NCI-H1092 treated with DMSO at 0.1 percent for 48 hours (cell line): ENCODE data around the gene RNF169.
"Not testable (repeated sequence)": the region's sequence is repeated elsewhere in the genome, so short reads cannot be mapped to it uniquely, and the experiment has no call there.

Source experiments
- DNase-seq: peaks from one replicate; lab custom pipeline; 2025; lab: John Stamatoyannopoulos, UW

The RNF169 gene

DNA sequence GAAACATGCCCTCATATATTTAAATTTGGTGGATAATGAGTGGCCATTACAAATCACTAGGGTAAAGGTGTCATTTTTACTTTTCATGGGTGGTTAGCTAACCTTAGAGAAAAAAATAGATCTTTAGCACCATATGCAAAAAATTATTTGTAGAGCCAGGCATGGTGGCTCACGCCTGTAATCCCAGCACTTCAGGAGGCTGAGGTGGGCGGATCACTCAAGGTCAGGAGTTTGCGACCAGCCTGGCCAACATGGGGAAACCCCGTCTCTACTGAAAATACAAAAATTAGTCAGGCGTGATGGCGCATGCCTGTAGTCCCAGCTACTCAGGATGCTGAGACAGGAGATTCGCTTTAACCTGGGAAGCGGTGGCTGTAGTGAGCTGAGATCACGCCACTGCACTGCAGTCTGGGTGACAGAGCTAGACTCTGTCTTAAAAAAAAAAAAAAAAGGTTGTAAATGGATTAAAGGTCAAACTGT, 19.6 kb downstream of the RNF169 start:
- not testable (repeated sequence) for DNase-seq

DNA sequence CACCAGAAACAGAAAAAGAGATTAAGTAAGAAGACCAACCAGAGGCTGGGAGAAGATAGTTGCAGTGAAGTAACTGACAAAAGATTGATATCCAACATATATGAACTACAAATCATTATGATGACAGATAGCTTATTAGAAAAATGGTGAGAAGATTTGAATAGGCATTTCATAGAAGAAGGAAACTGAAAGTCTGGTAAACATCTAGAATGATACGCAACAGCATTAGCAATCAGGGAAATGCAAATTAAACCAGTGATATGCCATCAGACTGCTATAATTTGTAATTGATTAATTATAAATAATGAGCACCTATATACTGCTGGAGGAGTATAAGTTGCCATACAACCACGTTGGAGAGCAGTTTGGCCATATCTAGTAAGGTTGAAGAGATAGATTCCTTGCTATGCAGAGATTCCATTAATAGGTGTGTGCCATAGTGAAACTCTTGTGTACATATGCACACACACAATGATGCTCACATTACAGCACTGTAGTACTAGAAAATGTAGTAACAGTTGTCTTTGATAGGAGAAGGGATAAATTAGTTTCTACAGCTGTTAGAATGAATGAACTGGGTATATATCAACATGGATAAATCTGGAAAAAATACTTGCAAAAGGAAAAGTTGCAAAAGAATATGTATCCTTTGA, 20.5 kb downstream of the RNF169 start:
- DNase-seq = no peak

DNA sequence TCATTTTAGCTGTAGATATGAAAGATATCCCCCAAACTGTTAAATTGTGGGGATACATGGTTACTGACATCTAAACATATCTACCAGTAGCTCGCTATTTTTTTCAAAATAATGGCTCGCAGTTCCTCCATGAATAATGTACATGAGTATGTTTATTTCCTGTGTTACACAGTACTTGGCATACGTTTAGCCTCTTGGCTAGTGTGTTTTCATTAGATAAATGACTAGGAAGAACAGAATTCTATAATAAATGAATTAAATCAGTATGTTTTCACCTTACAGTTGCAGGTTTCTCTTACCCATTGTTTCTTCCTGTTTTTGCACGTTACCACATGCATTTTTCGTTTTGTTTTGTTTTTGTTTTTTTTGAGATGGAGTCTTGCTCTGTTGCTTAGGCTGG, 21.8 kb downstream of the RNF169 start:
- DNase-seq = no peak

DNA sequence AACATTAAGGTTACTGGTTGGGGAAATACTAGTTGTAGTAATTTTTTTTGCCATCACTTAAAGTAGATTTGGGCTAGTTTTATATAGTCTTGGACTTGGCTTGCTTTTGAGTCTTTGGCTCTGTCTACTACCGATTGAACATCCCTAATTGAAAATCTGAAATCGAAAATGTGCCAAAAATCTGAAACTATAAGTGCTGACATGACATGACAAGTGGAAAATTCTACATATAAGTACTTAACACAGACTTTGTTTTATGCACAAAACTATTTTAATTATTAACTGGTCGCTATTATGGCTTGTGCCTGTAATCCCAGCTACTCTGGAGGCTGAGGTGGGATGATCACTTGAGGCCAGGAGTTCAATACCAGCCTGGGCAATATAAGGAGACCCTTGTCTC, 22.5 kb downstream of the RNF169 start:
- DNase-seq = no peak

DNA sequence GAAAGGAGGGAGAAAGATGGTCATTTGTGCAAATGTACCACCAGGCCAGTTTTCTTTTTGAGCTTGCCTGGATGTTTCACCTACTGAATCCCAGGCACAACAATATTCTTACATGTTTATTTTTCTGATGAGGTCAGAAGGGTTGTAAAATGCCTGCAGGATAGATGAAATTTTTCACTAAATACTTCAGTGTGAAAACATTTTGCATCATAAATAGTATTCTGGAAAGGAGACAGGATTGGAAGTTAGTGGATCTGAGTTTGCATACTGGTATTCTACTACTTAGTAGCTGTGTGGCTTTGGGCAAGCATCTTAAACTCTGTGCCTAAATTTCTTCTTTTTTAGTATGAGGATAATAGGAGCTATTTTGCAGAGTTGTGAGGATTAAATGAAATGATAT, 24.8 kb downstream of the RNF169 start:
- no peak for DNase-seq

DNA sequence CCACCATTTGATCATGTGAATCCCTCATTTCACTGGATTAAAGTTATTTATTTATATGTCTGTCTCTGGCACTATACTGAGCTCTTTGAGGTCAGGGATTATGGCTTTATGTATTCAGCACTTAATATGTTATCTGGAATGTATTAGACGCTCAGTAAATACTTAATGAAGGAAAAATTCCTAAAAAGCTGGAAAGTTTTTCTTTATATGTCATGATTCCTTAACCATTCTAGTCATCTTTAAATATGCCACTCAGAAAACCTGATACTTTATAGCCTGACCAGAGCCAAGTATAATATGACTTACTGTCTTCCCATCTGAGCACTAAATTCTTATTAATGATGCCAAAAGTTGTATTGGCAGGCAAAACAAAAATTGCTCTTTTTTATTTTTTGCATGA, 27.1 kb downstream of the RNF169 start:
- no peak for DNase-seq

DNA sequence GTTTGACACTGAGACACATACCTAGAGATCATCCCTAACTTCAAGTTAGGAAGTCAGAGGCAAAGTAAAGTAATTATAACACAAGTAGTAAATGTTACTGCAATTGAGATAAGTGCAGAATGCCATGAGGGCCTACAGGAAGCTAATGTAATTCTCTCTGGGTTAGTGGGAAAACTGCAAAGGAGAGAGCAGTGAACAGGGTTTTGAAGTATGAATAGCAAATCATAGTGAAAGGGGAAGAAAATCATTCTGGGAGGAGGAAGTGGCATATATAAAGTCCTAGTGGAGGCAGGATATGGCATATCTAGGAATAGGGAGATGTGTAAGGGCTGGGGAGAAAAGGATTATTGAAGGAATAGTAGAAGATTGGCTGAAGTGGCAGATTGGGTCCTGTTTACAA, 27.9 kb downstream of the RNF169 start:
- no peak for DNase-seq

DNA sequence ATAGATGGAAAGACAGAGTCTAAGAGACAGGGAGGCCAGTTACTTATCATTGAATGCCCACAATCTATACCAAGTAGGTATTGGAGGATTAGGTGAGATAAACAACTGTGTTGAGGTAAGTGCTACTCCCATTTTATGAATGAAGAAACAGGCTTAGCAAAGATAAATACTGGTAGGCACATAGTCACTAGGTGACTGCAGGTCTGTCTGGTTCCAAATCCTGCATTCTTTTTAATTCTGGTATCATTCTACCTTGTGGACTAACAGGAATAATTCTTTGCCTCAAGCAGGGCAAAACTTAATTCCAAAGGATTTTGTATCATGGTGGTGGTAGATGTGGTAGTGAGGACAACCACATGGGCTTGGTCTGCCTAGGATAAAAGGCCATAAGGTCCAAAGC, 28.4 kb downstream of the RNF169 start:
- no peak for DNase-seq

DNA sequence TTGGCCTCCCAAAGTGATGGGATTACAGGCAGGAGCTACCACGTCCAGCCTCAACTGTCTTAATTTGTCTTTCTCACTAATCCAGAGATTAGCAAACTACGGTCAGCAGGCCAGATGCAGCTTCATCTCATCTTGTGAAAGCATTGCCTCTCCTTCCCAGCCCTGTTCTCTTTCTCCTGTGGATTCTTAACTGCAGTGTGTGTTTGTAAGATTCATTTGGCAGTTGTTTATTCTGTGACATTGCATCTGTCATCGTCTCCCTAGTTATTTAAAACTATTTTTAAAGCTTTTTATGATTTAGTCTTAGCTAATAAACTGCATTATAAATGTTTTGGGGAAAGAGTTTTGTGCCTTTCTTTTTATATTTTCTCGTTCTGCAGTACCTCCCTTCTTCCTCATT, 29.2 kb downstream of the RNF169 start:
- DNase-seq = no peak

DNA sequence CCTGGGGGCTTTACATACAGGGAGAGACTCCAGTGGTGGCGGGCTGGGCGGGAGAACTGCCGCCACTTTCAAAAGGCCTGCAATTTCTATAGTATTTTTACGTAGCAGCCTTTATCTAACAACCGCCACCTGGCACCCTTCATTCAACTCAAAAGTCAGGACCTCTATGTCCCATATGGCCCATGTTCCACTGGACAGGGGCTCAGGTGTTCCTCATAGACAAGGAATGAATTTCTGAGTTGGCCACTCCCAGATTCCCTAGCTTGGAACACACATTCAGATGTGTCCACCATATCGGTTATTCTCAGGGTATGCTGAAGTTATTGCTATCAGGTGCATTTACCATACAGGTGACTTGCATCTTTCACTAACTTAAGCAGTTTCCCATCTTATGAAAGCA, 29.9 kb downstream of the RNF169 start:
- DNase-seq = no peak

DNA sequence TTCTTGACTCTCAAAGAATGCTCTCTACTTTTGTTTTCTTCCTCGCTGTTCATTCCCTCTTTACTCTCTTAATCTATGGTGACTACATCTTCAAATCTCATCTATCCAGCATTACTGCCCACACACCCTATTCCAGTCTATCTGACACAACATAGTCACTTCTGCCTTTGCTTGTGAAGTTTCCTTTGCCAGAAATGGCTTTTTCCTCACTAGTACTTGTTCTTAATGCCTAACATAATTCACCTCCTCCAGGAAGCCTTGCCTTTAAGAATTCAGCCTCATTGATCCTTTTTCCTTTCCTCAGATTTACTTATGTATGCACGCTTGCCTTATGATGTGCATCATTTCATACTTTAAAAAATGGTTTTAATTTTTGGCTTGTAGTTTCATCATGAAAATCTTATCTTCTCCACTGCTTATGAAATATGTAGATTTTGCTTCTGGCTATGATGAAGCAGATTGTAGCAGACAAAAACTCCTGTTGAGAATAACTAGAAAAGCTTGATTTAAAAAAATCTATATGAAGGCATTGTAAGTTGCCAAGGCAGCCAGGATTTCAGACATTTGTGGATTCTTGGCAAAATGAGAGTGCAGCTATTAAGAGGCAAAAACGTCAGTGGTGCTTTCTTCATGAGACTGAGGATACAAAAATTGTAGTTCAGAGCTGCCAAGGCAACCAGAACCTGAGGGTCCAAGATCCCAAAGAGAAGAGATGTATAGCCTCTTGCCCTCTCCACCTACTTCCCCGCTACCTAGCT, 31.8 kb downstream of the RNF169 start:
- DNase-seq = no peak

DNA sequence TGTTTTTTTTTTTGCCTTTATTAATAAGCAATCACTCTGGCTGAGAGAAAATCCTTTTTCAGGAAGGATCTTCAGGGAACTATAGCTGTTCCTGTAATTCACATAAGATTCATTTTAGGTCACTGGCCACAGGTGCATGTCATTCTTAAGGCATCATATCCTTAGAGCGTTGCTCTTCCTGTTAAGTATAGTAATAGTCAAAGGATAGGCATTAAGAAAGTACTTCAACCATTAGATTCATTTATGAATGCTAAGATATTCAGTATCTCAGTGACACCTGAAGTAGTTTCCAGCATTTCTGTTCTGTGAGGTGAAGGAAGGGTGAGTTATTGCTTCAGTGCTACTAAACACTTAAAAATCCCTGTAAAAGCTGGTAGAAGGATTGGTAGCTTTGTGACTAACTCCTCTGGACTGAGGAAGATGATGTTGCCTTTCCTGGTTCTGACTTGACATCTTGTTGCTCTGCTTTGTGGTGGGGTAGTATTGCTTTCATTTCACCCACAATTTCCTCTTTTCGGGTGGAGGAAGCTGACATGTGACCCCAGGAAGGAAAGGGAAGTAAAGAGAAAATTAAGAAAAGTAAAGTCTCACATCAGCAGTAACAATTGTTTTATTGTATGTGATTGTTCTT, 34.7 kb downstream of the RNF169 start:
- no peak for DNase-seq

DNA sequence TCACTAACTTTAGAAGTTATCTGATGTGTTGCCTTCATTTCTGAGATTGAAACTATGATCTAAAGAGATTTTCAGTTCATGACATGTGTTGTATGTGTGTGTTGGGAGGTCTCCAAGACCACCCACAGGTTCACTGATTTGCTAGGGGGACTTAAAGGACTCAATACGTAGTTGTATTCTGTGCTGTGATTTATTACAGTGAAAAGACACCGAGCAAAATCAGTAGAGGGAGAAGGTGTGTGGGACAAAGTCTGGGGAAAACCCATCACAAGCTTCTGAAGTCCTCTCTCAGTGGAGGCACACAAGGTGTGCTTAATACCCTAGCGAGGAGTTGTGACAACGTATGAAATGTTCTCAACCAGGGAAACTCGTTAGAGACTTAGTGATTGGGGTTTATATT, 35.6 kb downstream of the RNF169 start:
- DNase-seq = no peak

DNA sequence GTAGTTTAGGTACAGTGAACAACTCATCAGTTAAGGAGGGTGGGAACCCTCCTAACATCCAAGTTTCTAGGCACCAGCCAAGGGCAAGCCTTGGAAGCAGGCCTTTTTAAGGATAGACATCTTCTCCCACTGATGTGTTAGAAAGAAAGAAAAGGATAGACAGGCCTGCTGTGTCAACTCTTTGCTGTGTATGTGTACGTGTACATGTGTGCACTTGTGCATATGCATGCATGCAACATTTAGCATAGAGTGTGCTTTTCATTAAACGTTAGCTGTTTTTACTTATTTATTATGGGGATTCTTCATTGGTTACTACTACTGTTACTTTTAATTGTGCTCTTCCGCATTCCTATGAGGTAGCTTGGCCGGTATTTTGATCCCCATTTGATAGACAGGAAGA, 36.1 kb downstream of the RNF169 start:
- no peak for DNase-seq

DNA sequence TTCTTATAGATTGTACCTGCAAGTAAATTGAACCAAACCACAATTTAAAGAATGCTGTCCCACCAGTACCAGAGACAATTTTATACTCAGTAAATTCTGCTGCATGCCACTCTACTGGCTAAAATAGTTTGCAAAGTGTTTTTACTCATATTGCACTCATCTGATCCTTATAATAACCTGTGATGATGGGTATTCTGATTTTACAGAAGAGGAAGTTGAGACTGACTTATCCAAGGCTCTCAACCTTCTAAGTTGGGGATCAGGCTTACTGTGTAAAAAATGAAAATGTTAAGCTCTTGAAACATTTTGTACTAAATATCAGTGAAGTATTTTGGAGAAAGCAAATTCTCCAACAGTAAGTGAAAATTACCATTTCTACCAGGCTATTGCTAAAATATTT, 37.9 kb downstream of the RNF169 start:
- no peak for DNase-seq

DNA sequence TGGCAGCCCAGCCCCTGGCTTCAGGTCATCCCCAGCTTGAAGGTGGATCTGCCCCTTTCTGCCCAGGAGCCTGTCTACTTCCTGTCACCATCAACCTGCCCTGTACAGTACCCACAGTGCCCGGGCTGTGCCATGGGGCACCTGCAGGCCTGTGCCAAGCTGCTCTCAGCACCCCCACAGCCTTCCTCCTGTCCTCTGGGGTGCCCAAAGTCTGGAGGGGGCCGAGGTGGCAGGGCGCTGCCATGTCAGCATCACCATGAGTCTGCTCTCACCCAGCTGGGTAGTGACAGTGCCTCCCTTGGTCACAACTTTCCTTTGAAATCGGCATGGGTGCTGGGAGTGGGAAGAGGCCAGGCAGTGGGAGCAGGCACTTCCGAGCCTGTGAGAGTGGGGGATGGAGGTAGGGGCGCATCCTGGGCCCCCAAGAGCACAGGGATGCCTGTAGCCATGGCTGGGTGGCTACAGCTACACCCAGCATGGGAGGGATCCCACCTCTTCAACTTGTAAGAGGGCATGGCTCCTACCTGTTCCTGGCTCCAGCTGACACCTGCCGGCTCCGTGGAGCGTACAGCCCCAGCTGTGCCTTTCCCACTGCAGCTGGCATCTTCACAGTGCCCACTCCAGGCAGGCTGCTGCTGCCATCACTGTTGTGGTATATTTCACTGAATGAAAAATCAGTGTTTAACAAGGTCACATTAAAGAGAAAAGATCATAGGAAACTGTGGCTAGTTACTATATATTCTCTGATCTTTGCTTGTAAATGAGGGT, 42.9 kb downstream of the RNF169 start:
- DNase-seq = no peak

DNA sequence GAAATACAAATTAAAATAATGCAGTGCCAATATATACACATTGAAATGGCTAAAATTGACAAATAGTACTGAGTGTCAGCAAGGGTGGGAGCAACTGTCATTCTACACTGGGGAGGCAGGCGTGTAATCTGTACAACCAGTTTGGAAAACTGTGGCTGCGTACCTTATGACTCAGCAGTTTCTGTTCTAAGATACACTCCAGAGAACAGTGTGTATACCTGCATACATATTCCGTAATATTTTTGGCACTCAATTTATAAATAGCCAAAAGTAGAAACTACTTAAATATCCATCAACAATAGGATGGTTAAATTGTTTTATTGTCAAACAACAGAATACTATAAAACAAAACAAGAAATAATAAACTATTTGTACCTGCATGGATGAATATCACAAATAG, 57.6 kb downstream of the RNF169 start:
- DNase-seq = no peak

DNA sequence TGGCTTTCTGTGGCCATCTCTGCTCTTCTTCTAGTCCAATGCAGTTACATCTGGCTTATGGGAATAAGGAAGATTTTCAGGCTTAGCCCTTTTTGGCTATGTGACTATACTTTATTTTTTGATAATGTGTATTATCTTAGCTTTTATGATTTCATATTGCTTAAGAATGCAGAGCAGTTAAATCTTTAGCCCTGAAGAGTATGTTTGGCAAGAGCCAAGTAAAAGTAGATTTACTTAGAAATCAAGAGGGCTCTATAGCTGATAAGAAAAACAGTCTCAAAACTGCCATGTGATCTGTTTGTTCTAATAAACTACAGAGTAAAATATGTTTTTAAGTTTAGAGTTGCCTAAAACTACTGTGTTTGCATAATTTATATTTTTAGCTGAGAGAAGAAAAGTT, 61.2 kb downstream of the RNF169 start:
- no peak for DNase-seq

DNA sequence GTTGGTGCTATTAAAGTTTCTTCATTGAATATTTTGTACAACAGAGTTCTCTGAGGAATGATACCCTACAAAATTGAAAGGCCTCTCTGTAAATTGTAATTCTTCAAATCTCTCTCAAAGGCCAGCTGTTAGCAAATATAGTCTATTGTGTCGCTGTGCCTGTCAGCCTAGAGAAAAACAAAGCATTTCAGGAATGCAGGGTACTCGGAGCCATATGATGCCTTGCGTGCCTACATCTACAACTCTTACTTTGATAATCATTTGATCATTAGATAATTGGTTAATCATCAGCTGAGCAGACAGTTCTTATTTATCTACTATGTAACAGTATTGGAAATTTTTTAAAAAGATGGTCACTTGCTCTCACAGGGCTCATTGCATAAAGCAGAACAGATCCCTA, 67.3 kb downstream of the RNF169 start:
- DNase-seq = no peak

DNA sequence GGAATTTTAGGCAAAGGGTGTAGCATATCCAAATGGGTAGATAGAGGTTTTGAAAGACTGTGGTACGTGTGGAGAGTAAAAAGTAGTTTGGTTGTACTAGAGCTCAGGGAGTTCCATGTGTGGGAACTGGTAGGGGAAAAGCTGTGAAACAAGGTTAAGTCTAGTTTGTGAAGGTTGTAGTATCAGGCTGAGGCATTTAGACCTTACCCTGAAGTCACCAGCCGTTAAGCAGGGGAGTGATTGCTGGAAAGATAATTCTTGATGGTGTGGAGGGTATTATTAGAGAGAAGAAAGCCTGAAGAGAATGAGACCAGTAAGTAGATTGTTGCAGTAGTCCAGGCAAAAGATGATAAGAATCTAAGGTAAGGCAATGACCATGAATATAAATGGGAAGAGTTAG, 68.0 kb downstream of the RNF169 start:
- DNase-seq = no peak

DNA sequence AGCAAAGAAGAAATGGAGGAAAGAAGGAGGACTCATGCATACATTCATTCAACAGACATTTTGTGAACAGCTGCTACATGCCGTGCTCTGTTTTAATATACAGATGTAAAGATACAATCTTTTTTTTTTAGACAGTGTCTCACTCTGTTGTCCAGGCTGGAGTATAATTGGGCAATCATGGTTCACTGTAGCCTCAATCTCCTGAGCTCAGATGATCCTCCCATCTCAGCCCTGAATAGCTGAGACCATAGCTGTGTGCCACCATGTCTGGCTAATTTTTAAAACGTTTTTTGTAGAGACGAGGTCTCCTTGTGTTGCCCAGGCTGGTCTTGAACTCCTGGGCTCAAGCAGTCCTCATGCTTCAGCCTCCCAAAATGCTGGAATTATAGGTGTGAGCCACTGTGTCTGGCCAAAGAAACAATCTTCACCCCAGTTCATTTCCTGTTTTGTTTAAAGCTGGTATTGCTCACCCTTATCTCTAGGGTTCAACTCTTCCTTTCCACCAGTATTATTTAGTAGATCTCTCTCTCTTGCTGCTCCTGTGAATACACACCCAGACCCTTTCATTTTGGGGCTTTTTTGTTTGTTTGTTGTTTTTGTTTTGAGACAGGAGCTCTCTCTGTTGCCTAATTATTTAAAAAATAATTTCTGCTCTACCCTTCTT, 69.8 kb downstream of the RNF169 start:
- no peak for DNase-seq

DNA sequence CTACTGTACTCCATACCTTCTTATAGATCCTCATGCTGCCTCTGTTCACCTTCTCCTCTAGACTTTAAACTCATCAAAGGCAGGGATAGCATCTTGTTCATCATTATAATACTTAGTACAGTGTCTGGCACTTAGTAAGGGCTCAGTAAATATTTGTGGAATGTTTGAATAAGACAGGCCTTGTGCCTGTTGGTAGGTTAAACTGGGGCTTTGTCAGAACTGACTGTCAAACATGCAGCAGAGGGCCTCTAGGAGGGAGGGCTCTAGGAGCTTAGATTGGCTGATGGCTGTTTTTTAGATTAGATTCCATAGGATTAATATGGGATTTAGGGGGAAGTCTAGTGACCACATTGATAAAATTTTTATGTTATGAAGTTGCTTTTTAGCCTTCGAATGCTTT, 70.8 kb downstream of the RNF169 start:
- no peak for DNase-seq
